Neutrophil (primary cell): Measurements from ENCODE around the gene CRADD.
"Not testable (repeated sequence)": the region's sequence is repeated elsewhere in the genome, so short reads cannot be mapped to it uniquely, and the experiment has no call there.

Source experiments
- H3K27ac ChIP-seq: fragments of 200-600 bp; sonication (generic); 2 replicates; pipeline ENCODE4 v1.5.1; 2016; ENCODE audit warnings: mild to moderate bottlenecking, moderate library complexity
- H3K27me3 ChIP-seq: fragments of 200-600 bp; sonication (generic); 2 replicates; pipeline ENCODE4 v1.6.0; 2016; ENCODE audit warnings: mild to moderate bottlenecking
- H3K36me3 ChIP-seq: fragments of 200-600 bp; sonication (generic); 2 replicates; pipeline ENCODE4 v1.5.1; 2017
- H3K4me1 ChIP-seq, 2 experiments: fragments of 200-600 bp in 1 of 2; sonication (generic) in 1 of 2; 1 replicate in 1 of 2; 2 replicates in 1 of 2; pipeline versions ENCODE4 v1.5.1 to v1.6.1; 2013 to 2016; ENCODE audit warnings: low read depth in 1 of 2, low read length in 1 of 2, mild to moderate bottlenecking in 1 of 2, moderate library complexity in 1 of 2; ENCODE audit not compliant: control insufficient read depth in 1 of 2, insufficient read depth in 1 of 2
- H3K4me3 ChIP-seq, 2 experiments: fragments of 200-600 bp in 1 of 2; sonication (generic) in 1 of 2; 1 replicate in 1 of 2; 2 replicates in 1 of 2; pipeline ENCODE4 v1.5.1; 2013 to 2016; ENCODE audit warnings: low read depth in 1 of 2, low read length in 1 of 2, mild to moderate bottlenecking in 1 of 2, moderate library complexity in 1 of 2
- H3K9me3 ChIP-seq: fragments of 200-600 bp; sonication (generic); 2 replicates; pipeline ENCODE4 v1.5.1; 2016
- TF ChIP-seq, protein P1 (sequence below): fragments of 200-600 bp; sonication (generic); IDR thresholded peaks from 2 replicates; pipeline ENCODE4 v1.5.1; 2016; ENCODE audit warnings: antibody characterized with exemption

CRADD gene

DNA sequence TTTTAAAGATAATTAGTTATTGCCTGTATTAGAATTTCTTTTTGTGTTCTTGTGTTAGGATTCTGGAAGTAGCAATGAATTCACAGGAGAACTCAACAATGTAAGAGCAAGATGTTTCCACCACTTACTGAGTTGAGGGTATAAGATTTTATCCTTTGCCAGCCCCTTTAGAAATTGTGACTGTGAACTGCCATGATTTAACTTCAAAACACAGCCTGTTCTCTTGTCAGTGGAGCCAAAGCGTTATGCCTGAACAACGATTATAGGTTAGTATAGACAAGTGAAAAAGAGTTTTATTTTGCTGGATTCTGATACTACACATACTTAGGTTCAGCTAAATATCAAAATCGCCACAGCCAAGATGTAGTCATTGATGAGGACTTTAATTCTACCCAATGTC is 101.6 kb downstream of the CRADD start:
- H3K4me1 ChIP-seq = no peaks in the 10 kb centered on the region
- H3K9me3 ChIP-seq = no peaks in the 10 kb centered on the region
- H3K27ac ChIP-seq = no peak overlapping the region
- H3K36me3 ChIP-seq = no peaks in the 10 kb centered on the region
- no peaks in the 10 kb centered on the region for H3K27me3 ChIP-seq
- H3K4me3 ChIP-seq = no peak overlapping the region
- TF ChIP-seq, protein P1, sequence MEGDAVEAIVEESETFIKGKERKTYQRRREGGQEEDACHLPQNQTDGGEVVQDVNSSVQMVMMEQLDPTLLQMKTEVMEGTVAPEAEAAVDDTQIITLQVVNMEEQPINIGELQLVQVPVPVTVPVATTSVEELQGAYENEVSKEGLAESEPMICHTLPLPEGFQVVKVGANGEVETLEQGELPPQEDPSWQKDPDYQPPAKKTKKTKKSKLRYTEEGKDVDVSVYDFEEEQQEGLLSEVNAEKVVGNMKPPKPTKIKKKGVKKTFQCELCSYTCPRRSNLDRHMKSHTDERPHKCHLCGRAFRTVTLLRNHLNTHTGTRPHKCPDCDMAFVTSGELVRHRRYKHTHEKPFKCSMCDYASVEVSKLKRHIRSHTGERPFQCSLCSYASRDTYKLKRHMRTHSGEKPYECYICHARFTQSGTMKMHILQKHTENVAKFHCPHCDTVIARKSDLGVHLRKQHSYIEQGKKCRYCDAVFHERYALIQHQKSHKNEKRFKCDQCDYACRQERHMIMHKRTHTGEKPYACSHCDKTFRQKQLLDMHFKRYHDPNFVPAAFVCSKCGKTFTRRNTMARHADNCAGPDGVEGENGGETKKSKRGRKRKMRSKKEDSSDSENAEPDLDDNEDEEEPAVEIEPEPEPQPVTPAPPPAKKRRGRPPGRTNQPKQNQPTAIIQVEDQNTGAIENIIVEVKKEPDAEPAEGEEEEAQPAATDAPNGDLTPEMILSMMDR = no peak

DNA sequence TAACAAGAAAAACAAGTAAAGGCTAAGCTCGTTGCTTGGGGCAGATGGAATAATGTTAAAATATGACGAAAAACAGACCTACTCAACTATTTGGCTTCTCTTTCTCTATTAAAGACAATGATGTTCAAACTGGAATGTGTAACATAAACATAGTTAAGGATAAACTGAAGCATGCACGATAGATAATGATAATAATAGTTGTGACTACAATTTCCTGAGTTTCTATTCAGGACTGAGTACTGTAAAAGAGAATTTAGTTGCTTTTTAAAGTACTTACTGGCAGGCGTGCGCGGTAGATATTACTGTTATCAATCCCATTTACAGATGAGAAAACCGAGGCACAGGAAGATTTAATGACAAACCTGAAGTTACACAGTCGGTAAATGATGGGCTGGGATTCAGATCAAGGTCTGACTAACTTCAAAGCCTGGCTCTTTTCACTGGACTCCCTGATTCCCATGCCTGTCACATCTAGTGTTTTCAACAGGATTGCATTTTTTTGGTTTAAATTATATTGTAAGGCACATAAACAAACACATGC is 103.0 kb downstream of the CRADD start:
- TF ChIP-seq, protein P1 = no peak
- Histone ChIP-seq H3K36me3 (no peaks in the 10 kb centered on the region), H3K9me3 (no peaks in the 10 kb centered on the region), H3K27me3 (no peaks in the 10 kb centered on the region), H3K4me3 (no peak overlapping the region), H3K27ac (no peak overlapping the region), H3K4me1 (no peaks in the 10 kb centered on the region)

DNA sequence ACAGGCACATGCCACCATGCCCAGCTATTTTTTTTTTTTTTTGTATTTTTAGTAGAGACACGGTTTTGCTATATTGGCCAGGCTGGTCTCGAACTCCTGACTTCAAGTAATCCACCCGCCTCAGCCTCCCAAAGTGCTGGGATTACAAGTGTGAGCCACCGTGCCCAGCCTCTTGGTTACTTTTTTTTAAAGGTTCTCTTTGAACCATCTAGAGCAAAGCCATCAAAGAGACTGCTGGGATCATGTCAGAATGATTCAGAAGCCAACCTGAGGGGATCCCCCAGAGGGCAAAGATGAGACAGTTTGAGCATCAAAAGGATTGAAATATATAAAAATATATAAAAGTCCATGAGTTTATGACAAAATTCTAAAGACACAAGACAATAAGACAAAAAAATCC is 103.7 kb downstream of the CRADD start:
- not testable (repeated sequence) for H3K9me3 ChIP-seq, H3K4me1 ChIP-seq, H3K27ac ChIP-seq, H3K4me3 ChIP-seq, H3K36me3 ChIP-seq, H3K27me3 ChIP-seq

DNA sequence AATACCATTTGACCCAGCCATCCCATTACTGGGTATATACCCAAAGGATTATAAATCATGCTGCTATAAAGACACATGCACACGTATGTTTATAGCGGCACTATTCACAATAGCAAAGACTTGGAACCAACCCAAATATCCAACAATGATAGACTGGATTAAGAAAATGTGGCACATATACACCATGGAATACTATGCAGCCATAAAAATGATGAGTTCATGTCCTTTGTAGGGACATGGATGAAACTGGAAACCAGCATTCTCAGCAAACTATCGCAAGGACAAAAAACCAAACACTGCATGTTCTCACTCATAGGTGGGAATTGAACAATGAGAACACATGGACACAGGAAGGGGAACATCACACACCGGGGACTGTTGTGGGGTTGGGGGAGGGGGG is 104.8 kb downstream of the CRADD start:
- H3K27ac ChIP-seq, H3K36me3 ChIP-seq, H3K9me3 ChIP-seq, H3K4me1 ChIP-seq, H3K27me3 ChIP-seq, H3K4me3 ChIP-seq: not testable (repeated sequence)

DNA sequence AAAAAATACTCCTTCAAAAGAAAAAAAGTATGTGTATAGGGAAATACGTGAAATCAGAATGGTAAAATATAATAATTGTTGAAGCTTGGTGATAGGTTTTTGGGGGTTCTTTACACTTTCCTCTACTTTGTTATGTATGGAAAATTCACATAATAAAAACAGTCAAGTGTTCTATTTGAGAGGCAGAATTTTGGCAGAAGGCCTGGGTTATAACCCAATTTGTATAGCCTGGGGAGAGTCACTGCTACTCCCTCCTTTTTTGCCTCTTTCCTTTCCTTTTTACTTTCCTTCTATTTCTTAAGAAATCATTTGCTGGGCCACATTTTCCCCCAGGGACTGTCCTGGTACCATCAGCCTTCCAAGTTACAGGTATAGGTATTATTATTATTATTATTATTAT is 105.7 kb downstream of the CRADD start:
- Histone ChIP-seq H3K9me3 (no peaks in the 10 kb centered on the region), H3K4me1 (no peaks in the 10 kb centered on the region), H3K36me3 (no peaks in the 10 kb centered on the region), H3K27me3 (no peaks in the 10 kb centered on the region), H3K27ac (no peak overlapping the region), H3K4me3 (no peak overlapping the region)
- TF ChIP-seq, protein P1 = no peak

DNA sequence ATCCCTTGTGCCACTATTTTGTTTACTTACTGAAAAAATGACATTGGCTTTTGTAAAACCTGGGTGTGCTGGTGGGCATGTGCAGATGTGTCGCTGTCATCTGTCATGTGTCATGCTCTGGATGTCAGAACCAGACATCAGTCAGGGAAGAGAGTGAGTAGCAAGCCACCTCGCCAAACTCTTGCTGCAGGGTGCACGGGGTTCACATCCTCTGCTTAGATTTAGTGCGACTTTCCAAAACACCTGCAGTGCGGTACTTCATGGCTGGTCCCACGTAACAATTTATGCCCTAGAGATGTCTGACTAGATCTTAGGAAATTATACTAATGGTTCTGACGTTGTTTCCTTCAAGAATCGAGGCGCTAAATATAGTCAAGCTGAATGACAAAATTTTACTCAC is 106.7 kb downstream of the CRADD start:
- TF ChIP-seq, protein P1 = no peak
- Histone ChIP-seq H3K36me3 (no peaks in the 10 kb centered on the region), H3K27me3 (no peaks in the 10 kb centered on the region), H3K9me3 (no peaks in the 10 kb centered on the region), H3K4me1 (no peaks in the 10 kb centered on the region), H3K4me3 (no peak overlapping the region), H3K27ac (no peak overlapping the region)
